Osteocyte (in vitro differentiated cells): ENCODE results near the gene TRIM4. TPM values are rescaled to one million over a fixed set of nuclear protein-coding genes. Genes with fewer than 3 reads are reported as not detected.
A peak's percentile ranks its signal among the peaks of the same experiment; 100 is the strongest.
"Not testable (repeated sequence)": the region's sequence is repeated elsewhere in the genome, so short reads cannot be mapped to it uniquely, and the experiment has no call there.

Experiments
- DNase-seq: peaks from one replicate; pipeline ENCODE4 v3.0.0; 2021; ENCODE audit warnings: mixed read lengths; ENCODE audit not compliant: unreplicated experiment; ENCODE audit errors: extremely low spot score
- H3K27ac Mint-ChIP-seq: one replicate; pipeline ENCODE4 v1.8.0; 2021; ENCODE audit warnings: mild to moderate bottlenecking, mixed read lengths; ENCODE audit not compliant: unreplicated experiment
- H3K27me3 Mint-ChIP-seq: one replicate; pipeline ENCODE4 v1.8.0; 2021; ENCODE audit warnings: mixed read lengths; ENCODE audit not compliant: unreplicated experiment
- H3K36me3 Mint-ChIP-seq: one replicate; pipeline ENCODE4 v1.8.0; 2021; ENCODE audit warnings: mixed read lengths; ENCODE audit not compliant: unreplicated experiment
- H3K4me1 Mint-ChIP-seq: one replicate; pipeline ENCODE4 v1.8.0; 2021; ENCODE audit warnings: mixed read lengths; ENCODE audit not compliant: unreplicated experiment
- H3K4me3 Mint-ChIP-seq: one replicate; pipeline ENCODE4 v1.8.0; 2021; ENCODE audit warnings: mild to moderate bottlenecking, moderate library complexity, mixed read lengths; ENCODE audit not compliant: unreplicated experiment
- H3K9me3 Mint-ChIP-seq: one replicate; pipeline ENCODE4 v1.8.0; 2021; ENCODE audit warnings: mixed read lengths; ENCODE audit not compliant: unreplicated experiment
- CTCF ChIP-seq: fragments of 200-600 bp; sonication (generic); IDR thresholded peaks from 2 replicates; pipeline ENCODE4 v1.5.0; 2021; ENCODE audit warnings: antibody characterized with exemption, mild to moderate bottlenecking, moderate library complexity
- total RNA-seq: library from RNA; stranded (reverse); gene quantifications from 2 replicates; pipeline ENCODE4 v1.2.1, GENCODE V29; 2021

Gene TRIM4
- total RNA-seq, 1 donor from 2014 or later, result 13.1 TPM

- no peak for TF ChIP-seq CTCF
- H3K9me3 Mint-ChIP-seq, result no peaks in the 10 kb centered on the region
Measured at GRCh38 chr7:99876491-99876890, 42.8 kb downstream of the TRIM4 start.

GRCh38 chr7:99868246-99868645 is 51.1 kb downstream of the TRIM4 start:
- Mint-ChIP-seq H3K27ac (no peak overlapping the region), H3K4me3 (no peak overlapping the region)

More at GRCh38 chr7:99876491-99876890, 42.8 kb downstream of the TRIM4 start:
- Mint-ChIP-seq H3K36me3 (no peaks in the 10 kb centered on the region), H3K27me3 (peaks cover 2% of the 10 kb centered on the region), H3K27ac (no peak overlapping the region), H3K4me3 (no peak overlapping the region), H3K4me1 (no peaks in the 10 kb centered on the region)
- no peak for DNase-seq

GRCh38 chr7:99867477-99867876 is 51.9 kb downstream of the TRIM4 start:
- not testable (repeated sequence) for H3K9me3 Mint-ChIP-seq, H3K4me3 Mint-ChIP-seq, H3K4me1 Mint-ChIP-seq, DNase-seq, H3K27me3 Mint-ChIP-seq, H3K36me3 Mint-ChIP-seq, H3K27ac Mint-ChIP-seq

More at GRCh38 chr7:99868246-99868645, 51.1 kb downstream of the TRIM4 start:
- Mint-ChIP-seq H3K36me3 (no peaks in the 10 kb centered on the region), H3K9me3 (no peaks in the 10 kb centered on the region), H3K27me3 (peaks cover 2% of the 10 kb centered on the region), H3K4me1 (peaks cover 2% of the 10 kb centered on the region)
- DNase-seq, result no peak
- TF ChIP-seq CTCF, result no peak

- Mint-ChIP-seq H3K4me3 (no peak overlapping the region), H3K27me3 (peaks cover 2% of the 10 kb centered on the region), H3K36me3 (no peaks in the 10 kb centered on the region), H3K9me3 (no peaks in the 10 kb centered on the region), H3K4me1 (peaks cover 2% of the 10 kb centered on the region), H3K27ac (no peak overlapping the region)
- TF ChIP-seq CTCF, result no peak
- no peak for DNase-seq
Measured at GRCh38 chr7:99863847-99864440, 55.4 kb downstream of the TRIM4 start.

- no peak overlapping the region for H3K4me3 Mint-ChIP-seq
- peak; percentile 54 for DNase-seq
Measured at GRCh38 chr7:99860281-99861127, 58.8 kb downstream of the TRIM4 start.

More at GRCh38 chr7:99860281-99861127, 58.8 kb downstream of the TRIM4 start:
- Mint-ChIP-seq H3K4me1 (peaks cover 2% of the 10 kb centered on the region), H3K27me3 (peaks cover 2% of the 10 kb centered on the region), H3K36me3 (no peaks in the 10 kb centered on the region), H3K27ac (no peak overlapping the region), H3K9me3 (no peaks in the 10 kb centered on the region)
- TF ChIP-seq CTCF, result no peak
